ENCODE measurements around the gene SRPK2.
"Not testable (repeated sequence)": the region's sequence is repeated elsewhere in the genome, so short reads cannot be mapped to it uniquely, and the experiment has no call there.

SRPK2 gene

GRCh38 chr7:105388356-105389087 lies at the start of gene SRPK2:
Gene SRPK2, minus strand, starts transcription at chr7:105388921.
- DNase-seq = peak; percentile 57

- no peak for DNase-seq
Observed at GRCh38 chr7:105438254-105438653, 49.5 kb upstream of the SRPK2 start.

- not testable (repeated sequence) for DNase-seq
Observed at GRCh38 chr7:105437356-105437755, 48.6 kb upstream of the SRPK2 start.

GRCh38 chr7:105429746-105430612 lies 41.3 kb upstream of the SRPK2 start:
- peak; percentile 47 for DNase-seq

GRCh38 chr7:105426606-105427146 lies 38.0 kb upstream of the SRPK2 start:
- no peak for DNase-seq

GRCh38 chr7:105423987-105424386 lies 35.3 kb upstream of the SRPK2 start:
- no peak for DNase-seq

- DNase-seq = no peak
Observed at GRCh38 chr7:105413887-105414437, 25.2 kb upstream of the SRPK2 start.

- DNase-seq = not testable (repeated sequence)
Observed at GRCh38 chr7:105410774-105411173, 22.1 kb upstream of the SRPK2 start.

- not testable (repeated sequence) for DNase-seq
Observed at GRCh38 chr7:105409775-105410174, 21.1 kb upstream of the SRPK2 start.

GRCh38 chr7:105408791-105409410 lies 20.2 kb upstream of the SRPK2 start:
- no peak for DNase-seq

GRCh38 chr7:105403128-105403527 lies 14.4 kb upstream of the SRPK2 start:
- no peak for DNase-seq

GRCh38 chr7:105402221-105403095 lies 13.7 kb upstream of the SRPK2 start:
- no peak for DNase-seq

- DNase-seq = no peak
Observed at GRCh38 chr7:105399043-105399725, 10.5 kb upstream of the SRPK2 start.

- DNase-seq = no peak
Observed at GRCh38 chr7:105396566-105396965, 7.8 kb upstream of the SRPK2 start.

- DNase-seq = no peak
Observed at GRCh38 chr7:105391429-105391828, 2.7 kb upstream of the SRPK2 start.

- DNase-seq = no peak
Observed at GRCh38 chr7:105389889-105390288, 1.2 kb upstream of the SRPK2 start.

GRCh38 chr7:105389088-105389650 lies 448 bp upstream of the SRPK2 start:
- DNase-seq = peak; percentile 55

- peak; percentile 44 for DNase-seq
Observed at GRCh38 chr7:105387508-105388355, 989 bp downstream of the SRPK2 start.

GRCh38 chr7:105377903-105378302 lies 10.8 kb downstream of the SRPK2 start:
- no peak for DNase-seq
